ENCODE data around the gene MED16. TPM values are rescaled to one million over a fixed set of nuclear protein-coding genes. Genes with fewer than 3 reads are reported as not detected.

Gene MED16
- total and polyA plus RNA-seq, 2 of the 13 experiments (the other 11 are each of a cell fraction or from before 2014, with no cell fraction given), result 13.3 to 14.8 TPM

DNA sequence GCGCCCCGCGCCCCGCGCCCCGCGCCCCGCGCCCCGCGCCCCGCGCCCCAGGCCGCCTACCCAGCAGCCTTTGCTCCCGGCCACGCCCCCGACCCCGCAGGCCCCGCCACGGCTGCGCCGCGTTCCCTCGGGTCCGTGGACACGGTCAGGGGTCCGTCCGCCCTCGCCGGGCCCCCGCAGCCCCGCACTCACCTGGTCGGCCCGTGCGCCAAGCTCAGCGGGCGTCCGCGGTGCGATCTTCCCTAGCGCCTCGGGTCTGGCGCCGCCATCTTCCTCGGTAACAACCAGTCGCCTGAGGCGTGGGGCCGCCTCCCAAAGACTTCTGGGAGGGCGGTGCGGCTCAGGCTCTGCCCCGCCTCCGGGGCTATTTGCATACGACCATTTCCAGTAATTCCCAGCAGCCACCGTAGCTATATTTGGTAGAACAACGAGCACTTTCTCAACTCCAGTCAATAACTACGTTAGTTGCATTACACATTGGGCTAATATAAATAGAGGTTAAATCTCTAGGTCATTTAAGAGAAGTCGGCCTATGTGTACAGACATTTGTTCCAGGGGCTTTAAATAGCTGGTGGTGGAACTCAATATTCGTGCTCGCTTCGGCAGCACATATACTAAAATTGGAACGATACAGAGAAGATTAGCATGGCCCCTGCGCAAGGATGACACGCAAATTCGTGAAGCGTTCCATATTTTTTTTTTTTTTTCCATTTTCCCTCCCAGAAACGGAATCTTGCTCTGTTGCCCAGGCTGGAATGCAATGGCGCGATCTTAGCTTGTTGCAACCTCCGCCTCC, at the start of gene MED16, which contains the start of gene RNU6-9 (continued):
- TF ChIP-seq, protein P1, sequence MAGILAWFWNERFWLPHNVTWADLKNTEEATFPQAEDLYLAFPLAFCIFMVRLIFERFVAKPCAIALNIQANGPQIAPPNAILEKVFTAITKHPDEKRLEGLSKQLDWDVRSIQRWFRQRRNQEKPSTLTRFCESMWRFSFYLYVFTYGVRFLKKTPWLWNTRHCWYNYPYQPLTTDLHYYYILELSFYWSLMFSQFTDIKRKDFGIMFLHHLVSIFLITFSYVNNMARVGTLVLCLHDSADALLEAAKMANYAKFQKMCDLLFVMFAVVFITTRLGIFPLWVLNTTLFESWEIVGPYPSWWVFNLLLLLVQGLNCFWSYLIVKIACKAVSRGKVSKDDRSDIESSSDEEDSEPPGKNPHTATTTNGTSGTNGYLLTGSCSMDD (CRISPR knock-in tag; IDR thresholded peaks at IDR 0.05), result no peak
- TF ChIP-seq SOX5 (CRISPR knock-in tag; IDR thresholded peaks at IDR 0.05; ENCODE audit: borderline replicate concordance) (no peak), ZFP82 (CRISPR knock-in tag; IDR thresholded peaks at IDR 0.05; ENCODE audit: borderline replicate concordance) (peak; percentile 80; the same call in 1 of the 2 replicates), GLI4 (CRISPR knock-in tag; IDR thresholded peaks at IDR 0.05; ENCODE audit: borderline replicate concordance) (no peak), TBP (CRISPR knock-in tag; IDR thresholded peaks at IDR 0.05) (no peak), ZNF446 (CRISPR knock-in tag; IDR thresholded peaks at IDR 0.05) (no peak), ZSCAN9 (CRISPR knock-in tag; IDR thresholded peaks at IDR 0.05; ENCODE audit: borderline replicate concordance) (no peak), ZNF605 (CRISPR knock-in tag; IDR thresholded peaks at IDR 0.05) (peak; percentile 57; the same call in 1 of the 2 replicates), CBX2 (IDR thresholded peaks at IDR 0.05; ENCODE audit: low read depth, low read length) (no peak), CBX2 (CRISPR knock-in tag; IDR thresholded peaks at IDR 0.05; ENCODE audit: low read depth) (no peak), MEIS2 (CRISPR knock-in tag; IDR thresholded peaks at IDR 0.05) (peak; percentile 62; the same call in 1 of the 2 replicates), TAF15 (IDR thresholded peaks at IDR 0.05; ENCODE audit: low read depth, low read length, poor library complexity, severe bottlenecking) (no peak), RELA (CRISPR knock-in tag; IDR thresholded peaks at IDR 0.05) (no peak), ADNP (CRISPR knock-in tag; IDR thresholded peaks at IDR 0.05) (no peak), NFKB2 (CRISPR knock-in tag; IDR thresholded peaks at IDR 0.05; ENCODE audit: borderline replicate concordance) (no peak)
- TF ChIP-seq, protein P2, sequence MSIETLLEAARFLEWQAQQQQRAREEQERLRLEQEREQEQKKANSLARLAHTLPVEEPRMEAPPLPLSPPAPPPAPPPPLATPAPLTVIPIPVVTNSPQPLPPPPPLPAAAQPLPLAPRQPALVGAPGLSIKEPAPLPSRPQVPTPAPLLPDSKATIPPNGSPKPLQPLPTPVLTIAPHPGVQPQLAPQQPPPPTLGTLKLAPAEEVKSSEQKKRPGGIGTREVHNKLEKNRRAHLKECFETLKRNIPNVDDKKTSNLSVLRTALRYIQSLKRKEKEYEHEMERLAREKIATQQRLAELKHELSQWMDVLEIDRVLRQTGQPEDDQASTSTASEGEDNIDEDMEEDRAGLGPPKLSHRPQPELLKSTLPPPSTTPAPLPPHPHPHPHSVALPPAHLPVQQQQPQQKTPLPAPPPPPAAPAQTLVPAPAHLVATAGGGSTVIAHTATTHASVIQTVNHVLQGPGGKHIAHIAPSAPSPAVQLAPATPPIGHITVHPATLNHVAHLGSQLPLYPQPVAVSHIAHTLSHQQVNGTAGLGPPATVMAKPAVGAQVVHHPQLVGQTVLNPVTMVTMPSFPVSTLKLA (IDR thresholded peaks at IDR 0.05), result peak; percentile 3; the same call in 1 of the 2 replicates
- TF ChIP-seq, protein P3, sequence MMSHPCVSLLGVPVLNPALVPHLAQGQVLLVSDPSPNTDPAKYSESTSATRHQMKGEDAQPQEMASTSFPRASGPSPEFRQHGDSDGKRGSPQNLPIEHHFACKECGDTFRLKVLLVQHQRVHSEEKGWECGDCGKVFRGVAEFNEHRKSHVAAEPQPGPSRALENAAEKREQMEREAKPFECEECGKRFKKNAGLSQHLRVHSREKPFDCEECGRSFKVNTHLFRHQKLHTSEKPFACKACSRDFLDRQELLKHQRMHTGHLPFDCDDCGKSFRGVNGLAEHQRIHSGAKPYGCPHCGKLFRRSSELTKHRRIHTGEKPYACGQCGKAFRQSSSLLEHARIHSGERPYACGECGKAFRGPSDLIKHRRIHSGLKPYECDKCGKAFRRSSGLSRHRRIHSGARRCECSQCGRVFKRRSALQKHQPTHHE (CRISPR knock-in tag; IDR thresholded peaks at IDR 0.05; ENCODE audit: borderline replicate concordance), result no peak; the same call in 1 of the 2 replicates
- TF ChIP-seq, protein P4, sequence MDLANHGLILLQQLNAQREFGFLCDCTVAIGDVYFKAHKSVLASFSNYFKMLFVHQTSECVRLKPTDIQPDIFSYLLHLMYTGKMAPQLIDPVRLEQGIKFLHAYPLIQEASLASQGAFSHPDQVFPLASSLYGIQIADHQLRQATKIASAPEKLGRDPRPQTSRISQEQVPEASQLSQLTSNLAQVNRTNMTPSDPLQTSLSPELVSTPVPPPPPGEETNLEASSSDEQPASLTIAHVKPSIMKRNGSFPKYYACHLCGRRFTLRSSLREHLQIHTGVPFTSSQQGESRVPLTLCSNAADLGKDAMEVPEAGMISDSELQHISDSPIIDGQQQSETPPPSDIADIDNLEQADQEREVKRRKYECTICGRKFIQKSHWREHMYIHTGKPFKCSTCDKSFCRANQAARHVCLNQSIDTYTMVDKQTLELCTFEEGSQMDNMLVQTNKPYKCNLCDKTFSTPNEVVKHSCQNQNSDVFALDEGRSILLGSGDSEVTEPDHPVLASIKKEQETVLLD (CRISPR knock-in tag; IDR thresholded peaks at IDR 0.05; ENCODE audit: low read depth), result no peak; the same call in 1 of the 2 replicates
- TF ChIP-seq, protein P5, sequence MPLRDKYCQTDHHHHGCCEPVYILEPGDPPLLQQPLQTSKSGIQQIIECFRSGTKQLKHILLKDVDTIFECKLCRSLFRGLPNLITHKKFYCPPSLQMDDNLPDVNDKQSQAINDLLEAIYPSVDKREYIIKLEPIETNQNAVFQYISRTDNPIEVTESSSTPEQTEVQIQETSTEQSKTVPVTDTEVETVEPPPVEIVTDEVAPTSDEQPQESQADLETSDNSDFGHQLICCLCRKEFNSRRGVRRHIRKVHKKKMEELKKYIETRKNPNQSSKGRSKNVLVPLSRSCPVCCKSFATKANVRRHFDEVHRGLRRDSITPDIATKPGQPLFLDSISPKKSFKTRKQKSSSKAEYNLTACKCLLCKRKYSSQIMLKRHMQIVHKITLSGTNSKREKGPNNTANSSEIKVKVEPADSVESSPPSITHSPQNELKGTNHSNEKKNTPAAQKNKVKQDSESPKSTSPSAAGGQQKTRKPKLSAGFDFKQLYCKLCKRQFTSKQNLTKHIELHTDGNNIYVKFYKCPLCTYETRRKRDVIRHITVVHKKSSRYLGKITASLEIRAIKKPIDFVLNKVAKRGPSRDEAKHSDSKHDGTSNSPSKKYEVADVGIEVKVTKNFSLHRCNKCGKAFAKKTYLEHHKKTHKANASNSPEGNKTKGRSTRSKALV (CRISPR knock-in tag; IDR thresholded peaks at IDR 0.05), result peak; percentile 49; the same call in 1 of the 2 replicates
- TF ChIP-seq, protein P6, sequence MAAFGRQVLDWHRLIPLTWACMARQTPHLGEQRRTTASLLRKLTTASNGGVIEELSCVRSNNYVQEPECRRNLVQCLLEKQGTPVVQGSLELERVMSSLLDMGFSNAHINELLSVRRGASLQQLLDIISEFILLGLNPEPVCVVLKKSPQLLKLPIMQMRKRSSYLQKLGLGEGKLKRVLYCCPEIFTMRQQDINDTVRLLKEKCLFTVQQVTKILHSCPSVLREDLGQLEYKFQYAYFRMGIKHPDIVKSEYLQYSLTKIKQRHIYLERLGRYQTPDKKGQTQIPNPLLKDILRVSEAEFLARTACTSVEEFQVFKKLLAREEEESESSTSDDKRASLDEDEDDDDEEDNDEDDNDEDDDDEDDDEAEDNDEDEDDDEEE (CRISPR knock-in tag; IDR thresholded peaks at IDR 0.05), result no peak
